Measurements from ENCODE around the gene IFIT1B. TPM values are rescaled to one million over a fixed set of nuclear protein-coding genes. Genes with fewer than 3 reads are reported as not detected.

Gene IFIT1B
- total RNA-seq, 1 experiment from 2014 or later = not detected

DNA sequence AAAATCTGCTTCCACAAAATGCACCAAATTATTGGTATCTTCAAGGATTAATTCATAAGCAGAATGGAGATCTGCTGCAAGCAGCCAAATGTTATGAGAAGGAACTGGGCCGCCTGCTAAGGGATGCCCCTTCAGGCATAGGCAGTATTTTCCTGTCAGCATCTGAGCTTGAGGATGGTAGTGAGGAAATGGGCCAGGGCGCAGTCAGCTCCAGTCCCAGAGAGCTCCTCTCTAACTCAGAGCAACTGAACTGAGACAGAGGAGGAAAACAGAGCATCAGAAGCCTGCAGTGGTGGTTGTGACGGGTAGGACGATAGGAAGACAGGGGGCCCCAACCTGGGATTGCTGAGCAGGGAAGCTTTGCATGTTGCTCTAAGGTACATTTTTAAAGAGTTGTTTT, 38.0 kb upstream of the IFIT1B start:
- Histone ChIP-seq H3K4me1 (ENCODE audit: control insufficient read depth in 1 of 2, insufficient read depth in 2 of 2, low read length in 2 of 2) (peaks cover 3 to 11% of the 10 kb centered on the region in 2 experiments; a peak in 2 of 4 replicates), H3K36me3 (ENCODE audit: control insufficient read depth in 1 of 2, insufficient read depth in 2 of 2, low read length in 2 of 2) (no peaks in the 10 kb centered on the region), H3K9me3 (ENCODE audit: control insufficient read depth in 1 of 2, insufficient read depth in 1 of 2, low read depth in 1 of 2, low read length in 2 of 2) (no peaks in the 10 kb centered on the region), H3K4me2 (ENCODE audit: low read length) (no peak overlapping the region), H3K9ac (ENCODE audit: low read length) (no peak overlapping the region), H3K9me2 (ENCODE audit: insufficient read depth) (no peaks in the 10 kb centered on the region), H2AFZ (ENCODE audit: low read depth, low read length, poor library complexity, severe bottlenecking) (no peak overlapping the region), H3K27me3 (ENCODE audit: insufficient read depth, low read length) (no peaks in the 10 kb centered on the region), H3K27ac (ENCODE audit: low read depth, low read length) (no peak overlapping the region), H3K4me3 (replicated peaks in 1 of 2; ENCODE audit: low read depth in 1 of 2, low read length in 2 of 2) (no peak overlapping the region), H3K79me2 (ENCODE audit: insufficient read depth, low read length) (no peaks in the 10 kb centered on the region), H4K20me1 (ENCODE audit: insufficient read depth) (no peaks in the 10 kb centered on the region)
- ATAC-seq = no peak
- intact Hi-C loops (cut with micrococcal nuclease) = no loop called here
- BruUV-seq (replicated peaks) = no TSS peak
- TF ChIP-seq ELF1 (IDR thresholded peaks at IDR 0.05; ENCODE audit: borderline replicate concordance, low read depth) (no peak), ZFX (IDR thresholded peaks at IDR 0.05) (no peak), SP1 (IDR thresholded peaks at IDR 0.05; ENCODE audit: low read depth) (no peak), REST (IDR thresholded peaks at IDR 0.05; ENCODE audit: low read depth) (no peak), YY1 (IDR thresholded peaks at IDR 0.05; ENCODE audit: extremely low read depth, insufficient replicate concordance, low read depth, low read length) (no peak), RAD21 (IDR thresholded peaks at IDR 0.05; ENCODE audit: low read depth) (no peak), MAX (IDR thresholded peaks at IDR 0.05) (no peak), SIN3A (IDR thresholded peaks at IDR 0.05; ENCODE audit: low read depth) (no peak), CTCF (IDR thresholded peaks at IDR 0.05 in 2 of 3, conservative IDR thresholded peaks at IDR 0.05 in 1 of 3; ENCODE audit: borderline replicate concordance in 1 of 3, insufficient read depth in 1 of 3, low read depth in 2 of 3, low read length in 2 of 3) (no peak), SRF (IDR thresholded peaks at IDR 0.05; ENCODE audit: low read depth) (no peak), EGR1 (IDR thresholded peaks at IDR 0.05; ENCODE audit: low read depth) (no peak)
- ChIA-PET POLR2A (no interaction called here), CTCF (no interaction called here), RAD21 (ENCODE audit: low non-redundant PET in 1 of 2, low total read pairs in 2 of 2, uncharacterized antibody in 2 of 2, unreplicated experiment in 2 of 2) (no interaction called here)
- DNase-seq (ENCODE audit: low read depth, low spot score) = no peak

Measured in HCT116 (cell line).